ENCODE data around the gene CYP2C19.
"Not testable (repeated sequence)": the region's sequence is repeated elsewhere in the genome, so short reads cannot be mapped to it uniquely, and the experiment has no call there.

Gene CYP2C19

DNA sequence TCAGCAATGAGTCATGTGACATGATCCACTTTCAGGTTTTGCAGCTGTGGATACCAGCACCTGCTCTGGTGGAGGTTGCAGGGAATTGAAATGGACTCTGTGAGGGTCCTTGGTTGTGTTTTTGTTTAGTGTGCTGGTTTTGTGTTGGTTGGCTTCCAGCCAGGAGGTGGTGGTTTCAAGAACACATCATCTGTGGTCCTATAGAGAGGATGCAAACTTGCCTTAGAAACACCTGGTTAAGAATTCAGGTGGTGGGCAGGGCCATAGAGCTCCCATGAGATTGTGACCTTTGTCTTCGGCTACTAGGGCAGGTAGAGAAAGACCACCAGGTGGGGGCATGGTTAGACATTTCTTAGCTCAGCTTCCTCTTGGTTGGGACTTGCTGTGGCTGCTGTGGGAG lies 116.7 kb downstream of the CYP2C19 start:
- H3K4me1 ChIP-seq (ENCODE audit: low read length), result no peaks in the 10 kb centered on the region

DNA sequence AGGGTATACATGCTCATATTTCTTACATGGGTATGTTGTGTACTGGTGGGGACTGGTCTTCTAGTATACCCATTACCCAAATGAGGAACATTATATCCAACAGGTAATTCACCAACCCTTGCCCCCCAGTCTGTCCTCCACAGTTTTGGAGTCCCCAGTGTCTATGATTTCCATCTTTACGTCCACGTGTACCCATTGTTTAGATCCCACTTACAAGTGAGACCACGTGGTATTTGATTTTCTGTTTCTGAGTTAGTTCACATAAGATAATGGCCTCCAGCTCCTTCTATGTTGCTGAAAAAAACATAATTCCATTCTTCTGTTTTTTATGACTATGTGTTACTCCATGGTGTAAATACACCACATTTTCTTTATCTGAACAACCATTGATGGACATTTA lies 126.6 kb downstream of the CYP2C19 start:
- no peaks in the 10 kb centered on the region for H3K79me2 ChIP-seq (ENCODE audit: low read length)
- H4K20me1 ChIP-seq (ENCODE audit: insufficient read depth, low read length), result no peaks in the 10 kb centered on the region
- no peaks in the 10 kb centered on the region for H3K9me2 ChIP-seq (replicated peaks; ENCODE audit: insufficient read depth, low read length)
- no peak for DNase-seq
- H3K36me3 ChIP-seq (replicated peaks; ENCODE audit: insufficient read depth, low read length), result no peaks in the 10 kb centered on the region
- H3F3A ChIP-seq (ENCODE audit: insufficient read depth, low read length), result no peaks in the 10 kb centered on the region
- no peak overlapping the region for H3K27ac ChIP-seq (ENCODE audit: low read length)
- no peak overlapping the region for H3K4me3 ChIP-seq (ENCODE audit: low read length)
- H3K4me2 ChIP-seq (ENCODE audit: low read depth, low read length), result no peak overlapping the region
- H3K4me1 ChIP-seq (ENCODE audit: low read length), result no peaks in the 10 kb centered on the region
- TF ChIP-seq EZH2 (optimal IDR thresholded peaks at IDR 0.05; ENCODE audit: low read depth, low read length), result no peak
- TF ChIP-seq, protein P1, sequence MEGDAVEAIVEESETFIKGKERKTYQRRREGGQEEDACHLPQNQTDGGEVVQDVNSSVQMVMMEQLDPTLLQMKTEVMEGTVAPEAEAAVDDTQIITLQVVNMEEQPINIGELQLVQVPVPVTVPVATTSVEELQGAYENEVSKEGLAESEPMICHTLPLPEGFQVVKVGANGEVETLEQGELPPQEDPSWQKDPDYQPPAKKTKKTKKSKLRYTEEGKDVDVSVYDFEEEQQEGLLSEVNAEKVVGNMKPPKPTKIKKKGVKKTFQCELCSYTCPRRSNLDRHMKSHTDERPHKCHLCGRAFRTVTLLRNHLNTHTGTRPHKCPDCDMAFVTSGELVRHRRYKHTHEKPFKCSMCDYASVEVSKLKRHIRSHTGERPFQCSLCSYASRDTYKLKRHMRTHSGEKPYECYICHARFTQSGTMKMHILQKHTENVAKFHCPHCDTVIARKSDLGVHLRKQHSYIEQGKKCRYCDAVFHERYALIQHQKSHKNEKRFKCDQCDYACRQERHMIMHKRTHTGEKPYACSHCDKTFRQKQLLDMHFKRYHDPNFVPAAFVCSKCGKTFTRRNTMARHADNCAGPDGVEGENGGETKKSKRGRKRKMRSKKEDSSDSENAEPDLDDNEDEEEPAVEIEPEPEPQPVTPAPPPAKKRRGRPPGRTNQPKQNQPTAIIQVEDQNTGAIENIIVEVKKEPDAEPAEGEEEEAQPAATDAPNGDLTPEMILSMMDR (IDR thresholded peaks at IDR 0.05; ENCODE audit: low read length), result no peak
- TF ChIP-seq EZH2phosphoT487 (IDR thresholded peaks at IDR 0.05; ENCODE audit: low read length), result no peak
- H3K9me3 ChIP-seq (replicated peaks; ENCODE audit: insufficient read depth, low read length), result no peaks in the 10 kb centered on the region
- H3K9ac ChIP-seq (ENCODE audit: low read length), result no peak overlapping the region
- no peaks in the 10 kb centered on the region for H3K27me3 ChIP-seq (replicated peaks; ENCODE audit: insufficient read depth, low read length)
- H2AFZ ChIP-seq (ENCODE audit: low read length), result no peak overlapping the region

More for the DNA sequence above, 116.7 kb downstream of the CYP2C19 start:
- TF ChIP-seq, protein P1 (IDR thresholded peaks at IDR 0.05; ENCODE audit: low read length), result no peak
- TF ChIP-seq EZH2 (optimal IDR thresholded peaks at IDR 0.05; ENCODE audit: low read depth, low read length), result no peak
- no peak for TF ChIP-seq EZH2phosphoT487 (IDR thresholded peaks at IDR 0.05; ENCODE audit: low read length)
- no peak overlapping the region for H3K27ac ChIP-seq (ENCODE audit: low read length)
- DNase-seq, result no peak
- H3F3A ChIP-seq (ENCODE audit: insufficient read depth, low read length), result no peaks in the 10 kb centered on the region
- no peak overlapping the region for H3K4me3 ChIP-seq (ENCODE audit: low read length)
- no peaks in the 10 kb centered on the region for H3K9me2 ChIP-seq (replicated peaks; ENCODE audit: insufficient read depth, low read length)
- H4K20me1 ChIP-seq (ENCODE audit: insufficient read depth, low read length), result no peaks in the 10 kb centered on the region
- H2AFZ ChIP-seq (ENCODE audit: low read length), result no peak overlapping the region
- no peak overlapping the region for H3K9ac ChIP-seq (ENCODE audit: low read length)
- H3K27me3 ChIP-seq (replicated peaks; ENCODE audit: insufficient read depth, low read length), result no peaks in the 10 kb centered on the region
- H3K9me3 ChIP-seq (replicated peaks; ENCODE audit: insufficient read depth, low read length), result no peaks in the 10 kb centered on the region
- H3K36me3 ChIP-seq (replicated peaks; ENCODE audit: insufficient read depth, low read length), result no peaks in the 10 kb centered on the region
- no peaks in the 10 kb centered on the region for H3K79me2 ChIP-seq (ENCODE audit: low read length)
- no peak overlapping the region for H3K4me2 ChIP-seq (ENCODE audit: low read depth, low read length)

DNA sequence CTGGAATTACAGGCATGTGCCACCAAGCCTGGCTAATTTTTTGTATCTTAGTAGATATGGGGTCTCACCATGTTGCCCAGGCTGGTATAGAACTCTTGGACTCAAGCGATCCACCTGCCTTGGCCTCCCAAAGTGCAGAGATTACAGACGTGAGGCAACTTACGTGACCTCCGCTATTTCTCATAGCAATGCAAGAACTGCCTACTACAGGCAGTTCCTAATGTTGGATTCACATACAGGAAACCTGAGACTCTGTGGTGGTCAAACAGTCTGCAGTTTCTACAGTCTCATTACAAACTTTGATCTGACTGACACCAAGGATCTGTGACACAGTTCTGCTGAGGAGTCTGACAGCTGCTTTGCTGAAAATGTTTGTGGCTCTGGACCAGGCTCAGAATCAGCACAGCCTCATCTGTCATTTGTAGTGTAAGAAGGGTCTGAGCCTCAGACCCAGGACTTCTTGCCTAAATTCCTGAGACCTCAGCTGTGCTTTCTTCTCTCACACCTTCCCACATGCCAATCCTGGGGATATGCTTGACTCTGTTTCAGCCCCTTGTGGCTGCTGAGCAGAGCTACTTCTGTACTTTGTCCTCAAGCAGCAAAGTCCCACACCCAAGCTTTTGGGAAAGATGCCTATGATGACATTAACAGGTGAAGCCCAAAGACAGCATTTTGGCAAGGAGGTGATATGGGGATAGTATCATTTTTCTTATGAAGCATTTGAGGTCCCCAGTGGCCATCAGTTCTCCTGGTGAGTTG lies 128.0 kb downstream of the CYP2C19 start:
- Histone ChIP-seq H3K27me3 (replicated peaks; ENCODE audit: insufficient read depth, low read length) (no peaks in the 10 kb centered on the region), H4K20me1 (ENCODE audit: insufficient read depth, low read length) (no peaks in the 10 kb centered on the region), H3K79me2 (ENCODE audit: low read length) (no peaks in the 10 kb centered on the region), H2AFZ (ENCODE audit: low read length) (no peak overlapping the region), H3K4me3 (ENCODE audit: low read length) (no peak overlapping the region), H3K4me2 (ENCODE audit: low read depth, low read length) (no peak overlapping the region), H3K9ac (ENCODE audit: low read length) (no peak overlapping the region), H3K9me2 (replicated peaks; ENCODE audit: insufficient read depth, low read length) (no peaks in the 10 kb centered on the region), H3K9me3 (replicated peaks; ENCODE audit: insufficient read depth, low read length) (no peaks in the 10 kb centered on the region), H3F3A (ENCODE audit: insufficient read depth, low read length) (no peaks in the 10 kb centered on the region), H3K27ac (ENCODE audit: low read length) (no peak overlapping the region), H3K4me1 (ENCODE audit: low read length) (no peaks in the 10 kb centered on the region), H3K36me3 (replicated peaks; ENCODE audit: insufficient read depth, low read length) (no peaks in the 10 kb centered on the region)
- TF ChIP-seq, protein P1 (IDR thresholded peaks at IDR 0.05; ENCODE audit: low read length), result no peak
- no peak for TF ChIP-seq EZH2 (optimal IDR thresholded peaks at IDR 0.05; ENCODE audit: low read depth, low read length)
- no peak for DNase-seq

DNA sequence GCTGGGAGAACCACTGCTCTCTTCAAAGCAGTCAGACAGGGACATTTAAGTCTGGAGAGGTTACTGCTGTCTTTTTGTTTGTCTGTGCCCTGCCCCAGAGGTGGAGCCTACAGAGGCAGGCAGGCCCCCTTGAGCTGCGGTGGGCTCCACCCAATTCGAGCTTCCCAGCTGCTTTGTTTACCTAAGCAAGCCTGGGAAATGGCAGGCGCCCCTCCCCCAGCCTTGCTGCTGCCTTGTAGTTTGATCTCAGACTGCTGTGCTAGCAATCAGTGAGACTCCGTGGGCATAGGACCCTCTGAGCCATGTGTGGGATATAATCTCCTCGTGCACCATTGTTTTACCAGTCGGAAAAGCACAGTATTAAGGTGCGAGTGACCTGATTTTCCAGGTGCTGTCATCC lies 135.9 kb downstream of the CYP2C19 start:
- not testable (repeated sequence) for H3K27me3 ChIP-seq (replicated peaks; ENCODE audit: insufficient read depth, low read length); H3K4me3 ChIP-seq (ENCODE audit: low read length); H2AFZ ChIP-seq (ENCODE audit: low read length); H3F3A ChIP-seq (ENCODE audit: insufficient read depth, low read length); H3K4me2 ChIP-seq (ENCODE audit: low read depth, low read length); H3K9me3 ChIP-seq (replicated peaks; ENCODE audit: insufficient read depth, low read length); H3K4me1 ChIP-seq (ENCODE audit: low read length); H3K27ac ChIP-seq (ENCODE audit: low read length); H3K9ac ChIP-seq (ENCODE audit: low read length); H3K79me2 ChIP-seq (ENCODE audit: low read length); H3K9me2 ChIP-seq (replicated peaks; ENCODE audit: insufficient read depth, low read length); H3K36me3 ChIP-seq (replicated peaks; ENCODE audit: insufficient read depth, low read length); DNase-seq; H4K20me1 ChIP-seq (ENCODE audit: insufficient read depth, low read length)

All from MM.1S (cell line).